HG03439 (cell line): ENCODE measurements around the gene NFASC.

Experiments used
- ATAC-seq: cut with Tn5 transposase; IDR thresholded peaks from one replicate; pipeline ENCODE4 v1.9.1; 2021; ENCODE audit warnings: mild to moderate bottlenecking, moderate library complexity; ENCODE audit not compliant: unreplicated experiment

Gene NFASC

GRCh38 chr1:204958317-204959307, 88.0 kb downstream of the NFASC start:
- no peak for ATAC-seq

- no peak for ATAC-seq
These were observed 88.7 kb downstream of the NFASC start for GRCh38 chr1:204959374-204959773.

GRCh38 chr1:204959836-204960235, 89.2 kb downstream of the NFASC start:
- ATAC-seq, result no peak

GRCh38 chr1:204960306-204961125, 89.9 kb downstream of the NFASC start:
- no peak for ATAC-seq

- ATAC-seq, result no peak
These were observed 91.2 kb downstream of the NFASC start for GRCh38 chr1:204961765-204962419.

- no peak for ATAC-seq
These were observed 92.3 kb downstream of the NFASC start for GRCh38 chr1:204962742-204963632.

GRCh38 chr1:204967451-204967850, 96.8 kb downstream of the NFASC start:
- no peak for ATAC-seq

- no peak for ATAC-seq
These were observed 97.5 kb downstream of the NFASC start for GRCh38 chr1:204968135-204968534.

GRCh38 chr1:204968951-204969350, 98.3 kb downstream of the NFASC start:
- no peak for ATAC-seq

GRCh38 chr1:204970937-204971336, 100.3 kb downstream of the NFASC start:
- no peak for ATAC-seq

- ATAC-seq, result no peak
These were observed 101.1 kb downstream of the NFASC start for GRCh38 chr1:204971517-204972336.

- ATAC-seq, result no peak
These were observed 101.8 kb downstream of the NFASC start for GRCh38 chr1:204972426-204972825.

- ATAC-seq, result no peak
These were observed 102.8 kb downstream of the NFASC start for GRCh38 chr1:204973449-204973848.

GRCh38 chr1:204974327-204974726, 103.7 kb downstream of the NFASC start:
- no peak for ATAC-seq

- ATAC-seq, result no peak
These were observed 104.4 kb downstream of the NFASC start for GRCh38 chr1:204975021-204975420.

- no peak for ATAC-seq
These were observed 105.0 kb downstream of the NFASC start for GRCh38 chr1:204975568-204976235.

GRCh38 chr1:204976646-204977045, 106.0 kb downstream of the NFASC start:
- no peak for ATAC-seq

GRCh38 chr1:204977318-204977717, 106.7 kb downstream of the NFASC start:
- ATAC-seq, result no peak

- ATAC-seq, result no peak
These were observed 108.1 kb downstream of the NFASC start for GRCh38 chr1:204978782-204979181.
